ENCODE results near the gene TUBB2B. TPM values are rescaled to one million over a fixed set of nuclear protein-coding genes. Genes with fewer than 3 reads are reported as not detected.
A peak's percentile ranks its signal among the peaks of the same experiment; 100 is the strongest.

The TUBB2B gene
- total RNA-seq, 6 donors from 2014 or later, result 0.67 to 4.1 (median 1.7) TPM; not detected in 1

DNA sequence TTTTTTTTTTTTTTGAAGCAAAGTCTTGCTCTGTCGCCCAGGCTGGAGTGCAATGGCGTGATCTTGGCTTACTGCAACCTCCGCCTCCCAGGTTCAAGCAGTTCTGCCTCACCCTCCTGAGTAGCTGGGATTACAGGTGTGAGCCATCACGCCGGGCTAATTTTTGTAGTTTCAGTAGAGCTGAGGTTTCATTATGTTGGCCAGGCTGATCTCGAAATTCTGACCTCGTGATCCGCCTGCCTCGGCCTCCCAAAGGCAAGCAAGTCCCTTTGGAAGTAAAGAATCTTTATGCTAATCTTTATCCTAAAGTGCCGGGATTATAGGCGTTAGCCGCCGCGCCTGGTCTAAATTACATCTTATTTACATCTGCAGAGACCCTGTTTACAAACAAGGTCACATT is 32.8 kb upstream of the TUBB2B start:
- peak overlapping the region in 1 of 4 donors; percentile 100 for H3K4me3 ChIP-seq
- ATAC-seq (ENCODE audit: low FRiP score in 2 of 2) (no peak), DNase-seq (no peak)
- H3K4me1 ChIP-seq, result peaks cover 17 to 44% (median 25%) of the 10 kb centered on the region in 4 donors
- no peaks in the 10 kb centered on the region for H3K27me3 ChIP-seq
- peaks cover 0 to 16% (median 13%) of the 10 kb centered on the region in 4 donors for H3K36me3 ChIP-seq
- no peak for TF ChIP-seq POLR2A (IDR thresholded peaks at IDR 0.05)
- TF ChIP-seq, protein P1, sequence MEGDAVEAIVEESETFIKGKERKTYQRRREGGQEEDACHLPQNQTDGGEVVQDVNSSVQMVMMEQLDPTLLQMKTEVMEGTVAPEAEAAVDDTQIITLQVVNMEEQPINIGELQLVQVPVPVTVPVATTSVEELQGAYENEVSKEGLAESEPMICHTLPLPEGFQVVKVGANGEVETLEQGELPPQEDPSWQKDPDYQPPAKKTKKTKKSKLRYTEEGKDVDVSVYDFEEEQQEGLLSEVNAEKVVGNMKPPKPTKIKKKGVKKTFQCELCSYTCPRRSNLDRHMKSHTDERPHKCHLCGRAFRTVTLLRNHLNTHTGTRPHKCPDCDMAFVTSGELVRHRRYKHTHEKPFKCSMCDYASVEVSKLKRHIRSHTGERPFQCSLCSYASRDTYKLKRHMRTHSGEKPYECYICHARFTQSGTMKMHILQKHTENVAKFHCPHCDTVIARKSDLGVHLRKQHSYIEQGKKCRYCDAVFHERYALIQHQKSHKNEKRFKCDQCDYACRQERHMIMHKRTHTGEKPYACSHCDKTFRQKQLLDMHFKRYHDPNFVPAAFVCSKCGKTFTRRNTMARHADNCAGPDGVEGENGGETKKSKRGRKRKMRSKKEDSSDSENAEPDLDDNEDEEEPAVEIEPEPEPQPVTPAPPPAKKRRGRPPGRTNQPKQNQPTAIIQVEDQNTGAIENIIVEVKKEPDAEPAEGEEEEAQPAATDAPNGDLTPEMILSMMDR (IDR thresholded peaks at IDR 0.05), result no peak
- TF ChIP-seq POLR2AphosphoS5 (IDR thresholded peaks at IDR 0.05), result no peak
- TF ChIP-seq EP300 (IDR thresholded peaks at IDR 0.05), result no peak
- H3K27ac ChIP-seq, result no peak overlapping the region
- 82 to 87% methylated on average over 14 of the region's 14 CpGs for WGBS, 2 donors
- no peaks in the 10 kb centered on the region for H3K9me3 ChIP-seq

DNA sequence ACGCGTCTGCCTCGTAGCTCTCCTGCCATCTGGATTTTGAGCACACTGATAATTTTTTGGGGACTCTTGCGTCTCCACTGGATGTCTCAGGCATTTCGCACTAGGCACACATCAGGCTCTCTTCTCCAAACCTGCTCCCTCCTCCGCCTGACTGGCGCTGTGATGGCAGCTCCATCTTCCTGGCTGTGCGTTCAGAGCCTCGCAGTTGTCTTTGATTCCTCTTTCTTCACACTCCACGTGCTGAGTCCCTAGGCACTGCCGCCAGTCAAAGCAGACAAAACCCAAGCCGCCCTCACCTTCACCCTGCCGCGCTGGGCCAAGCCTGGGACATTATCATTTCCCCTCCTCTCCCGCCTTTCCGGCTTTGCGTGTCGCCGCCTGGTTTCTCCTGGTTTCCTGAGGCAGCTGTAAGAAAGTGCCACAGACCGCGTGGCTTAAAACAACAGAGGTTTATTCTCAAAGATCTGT is 32.1 kb upstream of the TUBB2B start:
- peaks cover 0 to 12% (median 11%) of the 10 kb centered on the region in 4 donors for H3K36me3 ChIP-seq
- H3K27ac ChIP-seq, result peak overlapping the region; percentile 78 to 89 (median 85)
- H3K4me3 ChIP-seq, result peak overlapping the region; percentile 97 to 100 (median 100)
- no peaks in the 10 kb centered on the region for H3K9me3 ChIP-seq
- WGBS, 2 donors, result 0 to 1% methylated on average over 21 of the region's 21 CpGs
- DNase-seq (peak in 1 of 2 donors; percentile 31), ATAC-seq (ENCODE audit: low FRiP score in 2 of 2) (peak in 1 of 2 donors; percentile 49)
- H3K4me1 ChIP-seq, result peaks cover 17 to 43% (median 25%) of the 10 kb centered on the region in 4 donors
- TF ChIP-seq POLR2AphosphoS5 (IDR thresholded peaks at IDR 0.05) (no peak), EP300 (IDR thresholded peaks at IDR 0.05) (no peak), POLR2A (IDR thresholded peaks at IDR 0.05) (no peak)
- TF ChIP-seq, protein P1 (IDR thresholded peaks at IDR 0.05), result no peak
- H3K27me3 ChIP-seq, result no peaks in the 10 kb centered on the region

DNA sequence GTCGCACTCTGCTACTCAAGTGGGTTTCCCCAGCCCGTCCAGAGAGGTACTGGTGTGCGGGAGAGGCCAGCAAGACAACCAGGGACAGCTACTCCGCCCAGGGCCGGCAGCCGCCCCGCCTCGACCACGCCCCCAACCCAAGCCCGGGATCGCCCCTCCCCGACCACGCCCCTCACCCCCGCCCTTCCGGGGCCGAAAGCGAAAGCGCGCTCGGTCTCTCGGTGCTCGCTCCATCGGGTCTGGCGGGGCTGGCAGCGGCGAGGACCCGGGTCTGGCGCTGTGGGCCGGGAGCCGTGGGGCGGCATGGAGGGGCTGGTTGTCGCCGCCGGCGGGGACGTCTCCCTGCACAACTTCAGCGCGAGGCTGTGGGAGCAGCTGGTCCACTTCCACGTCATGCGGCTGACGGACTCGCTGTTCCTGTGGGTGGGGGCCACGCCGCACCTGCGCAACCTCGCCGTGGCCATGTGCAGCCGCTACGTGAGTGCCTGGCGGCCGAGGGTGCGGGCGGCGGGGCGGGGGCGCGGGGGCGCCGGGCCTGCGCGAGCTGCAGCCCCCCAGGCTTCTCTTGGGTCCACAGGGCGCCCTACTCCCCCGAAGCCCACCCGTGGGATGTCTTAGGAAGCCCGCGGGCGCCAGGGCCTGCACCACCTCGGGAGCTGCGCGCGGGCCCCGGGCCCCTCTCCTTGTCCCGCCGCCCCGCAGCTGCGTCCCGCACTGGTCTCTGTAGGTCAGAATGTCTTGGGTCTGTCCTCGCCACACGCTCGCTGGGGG is 31.5 kb upstream of the TUBB2B start, which contains the start of gene PSMG4:
PSMG4 (plus strand) TSS at position 228 of the 771 bp plus-strand sequence; CDS start at position 304, 76 bp downstream.
- WGBS, 2 donors, result 0 to 1% methylated on average over 5 to 25 of the region's 80 CpGs
- Histone ChIP-seq H3K27me3 (no peaks in the 10 kb centered on the region), H3K9me3 (no peaks in the 10 kb centered on the region), H3K27ac (peak within 1 kb of the TSS; percentile 78 to 89 (median 85)), H3K4me1 (peaks cover 17 to 37% (median 25%) of the 10 kb centered on the region in 4 donors), H3K4me3 (peak within 1 kb of the TSS; percentile 97 to 100 (median 100)), H3K36me3 (peaks cover 0 to 8% (median 5%) of the 10 kb centered on the region in 4 donors)
- TF ChIP-seq POLR2AphosphoS5 (IDR thresholded peaks at IDR 0.05), result peak; percentile 75 to 89
- no peak for TF ChIP-seq EP300 (IDR thresholded peaks at IDR 0.05)
- TF ChIP-seq, protein P1 (IDR thresholded peaks at IDR 0.05), result peak in 1 of 6 experiments; percentile 15
- TF ChIP-seq POLR2A (IDR thresholded peaks at IDR 0.05), result peak in 2 of 4 donors; percentile 58 to 74
- DNase-seq (peak; percentile 96 to 99), ATAC-seq (ENCODE audit: low FRiP score in 2 of 2) (peak; percentile 97 to 99)

DNA sequence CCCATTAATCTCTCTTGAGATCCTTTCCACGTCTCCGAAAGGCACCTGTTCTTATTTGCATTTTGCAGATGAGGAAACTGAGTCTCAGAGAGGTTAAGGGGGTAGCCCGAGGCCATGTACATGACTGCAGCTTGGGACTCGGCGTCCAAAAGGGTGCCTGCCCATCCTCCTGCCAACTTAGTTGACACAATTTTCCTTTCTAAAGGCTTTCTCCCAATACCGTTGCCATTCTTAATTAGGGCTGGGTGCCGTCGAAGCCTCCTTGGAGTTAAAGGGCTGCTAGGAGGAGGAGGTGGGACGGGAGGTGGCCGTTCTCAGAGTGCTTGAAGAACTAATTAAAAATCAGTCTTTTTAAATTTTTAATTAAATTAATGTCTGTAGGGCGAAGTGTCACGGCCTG is 30.7 kb upstream of the TUBB2B start:
- ATAC-seq (ENCODE audit: low FRiP score in 2 of 2) (no peak), DNase-seq (no peak)
- H3K36me3 ChIP-seq, result peaks cover 0 to under 1% (median 0%) of the 10 kb centered on the region in 4 donors
- peak overlapping the region in 3 of 4 donors; percentile 42 to 89 (median 85) for H3K27ac ChIP-seq
- WGBS, 2 donors, result 51 to 56% methylated on average over 12 of the region's 12 CpGs
- H3K4me1 ChIP-seq, result peaks cover 17 to 33% (median 25%) of the 10 kb centered on the region in 4 donors
- TF ChIP-seq POLR2AphosphoS5 (IDR thresholded peaks at IDR 0.05) (no peak), POLR2A (IDR thresholded peaks at IDR 0.05) (no peak), EP300 (IDR thresholded peaks at IDR 0.05) (no peak)
- TF ChIP-seq, protein P1 (IDR thresholded peaks at IDR 0.05), result no peak
- no peaks in the 10 kb centered on the region for H3K9me3 ChIP-seq
- no peaks in the 10 kb centered on the region for H3K27me3 ChIP-seq
- H3K4me3 ChIP-seq, result peak overlapping the region in 3 of 4 donors; percentile 97 to 100 (median 100)

All from upper lobe of left lung (tissue), 6 donors.